ENCODE results near the gene C15orf39.

Gene C15orf39

GRCh38 chr15:75195766-75196241 lies 5.9 kb upstream of the C15orf39 start:
- DNase-seq (ENCODE audit: low spot score) (no peak), FAIRE-seq (no peak)

- no peak for FAIRE-seq
These were observed 4.5 kb upstream of the C15orf39 start for GRCh38 chr15:75197062-75197630.

GRCh38 chr15:75198560-75199356 lies 2.9 kb upstream of the C15orf39 start:
- DNase-seq (ENCODE audit: low spot score) (no peak), FAIRE-seq (no peak)

More at GRCh38 chr15:75197062-75197630, 4.5 kb upstream of the C15orf39 start:
- no peak for DNase-seq (ENCODE audit: low spot score)

- FAIRE-seq: no peak
These were observed 2.2 kb upstream of the C15orf39 start for GRCh38 chr15:75199357-75199940.

GRCh38 chr15:75200391-75200764 lies 1.3 kb upstream of the C15orf39 start:
- DNase-seq (ENCODE audit: low spot score) (no peak), FAIRE-seq (no peak)

More at GRCh38 chr15:75199357-75199940, 2.2 kb upstream of the C15orf39 start:
- DNase-seq (ENCODE audit: low spot score): no peak

GRCh38 chr15:75200765-75201615 lies 692 bp upstream of the C15orf39 start:
- peak; percentile 50 for DNase-seq (ENCODE audit: low spot score)
- no peak for FAIRE-seq

GRCh38 chr15:75202251-75203016 lies 752 bp downstream of the C15orf39 start:
- FAIRE-seq (peak; percentile 70), DNase-seq (ENCODE audit: low spot score) (peak; percentile 79)

- FAIRE-seq: no peak
- DNase-seq (ENCODE audit: low spot score): peak; percentile 39
These were observed 1.6 kb downstream of the C15orf39 start for GRCh38 chr15:75203017-75203907.

GRCh38 chr15:75203908-75204263 lies 2.2 kb downstream of the C15orf39 start:
- FAIRE-seq (no peak), DNase-seq (ENCODE audit: low spot score) (no peak)

- peak; percentile 96 for DNase-seq (ENCODE audit: low spot score)
- peak; percentile 85 for FAIRE-seq
These were observed 2.8 kb downstream of the C15orf39 start for GRCh38 chr15:75204340-75205063.

- DNase-seq (ENCODE audit: low spot score) (no peak), FAIRE-seq (no peak)
These were observed 3.3 kb downstream of the C15orf39 start for GRCh38 chr15:75205064-75205395.

GRCh38 chr15:75206006-75206405 lies 4.3 kb downstream of the C15orf39 start:
- DNase-seq (ENCODE audit: low spot score) (no peak), FAIRE-seq (no peak)

- FAIRE-seq: no peak
- no peak for DNase-seq (ENCODE audit: low spot score)
These were observed 5.3 kb downstream of the C15orf39 start for GRCh38 chr15:75206803-75207617.

GRCh38 chr15:75207618-75208500 lies 6.2 kb downstream of the C15orf39 start:
- no peak for FAIRE-seq
- no peak for DNase-seq (ENCODE audit: low spot score)

GRCh38 chr15:75208501-75209288 lies 7.0 kb downstream of the C15orf39 start:
- FAIRE-seq (no peak), DNase-seq (ENCODE audit: low spot score) (no peak)

- FAIRE-seq: no peak
- no peak for DNase-seq (ENCODE audit: low spot score)
These were observed 7.6 kb downstream of the C15orf39 start for GRCh38 chr15:75209289-75209676.

GRCh38 chr15:75210811-75211230 lies 9.1 kb downstream of the C15orf39 start:
- no peak for DNase-seq (ENCODE audit: low spot score)
- FAIRE-seq: no peak

Data from urothelium cell line (cell line).